CD4-positive, alpha-beta T cell treated with Interleukin-4 for 4 hours (primary cell): ENCODE data around the gene MED27.
"Not testable (repeated sequence)": the region's sequence is repeated elsewhere in the genome, so short reads cannot be mapped to it uniquely, and the experiment has no call there.

Experiments
- DNase-seq: peaks from one replicate; pipeline ENCODE4 v3.0.0-alpha.2; 2020

The MED27 gene

GRCh38 chr9:132074736-132075135 is 4.9 kb downstream of the MED27 start:
- no peak for DNase-seq

DNA sequence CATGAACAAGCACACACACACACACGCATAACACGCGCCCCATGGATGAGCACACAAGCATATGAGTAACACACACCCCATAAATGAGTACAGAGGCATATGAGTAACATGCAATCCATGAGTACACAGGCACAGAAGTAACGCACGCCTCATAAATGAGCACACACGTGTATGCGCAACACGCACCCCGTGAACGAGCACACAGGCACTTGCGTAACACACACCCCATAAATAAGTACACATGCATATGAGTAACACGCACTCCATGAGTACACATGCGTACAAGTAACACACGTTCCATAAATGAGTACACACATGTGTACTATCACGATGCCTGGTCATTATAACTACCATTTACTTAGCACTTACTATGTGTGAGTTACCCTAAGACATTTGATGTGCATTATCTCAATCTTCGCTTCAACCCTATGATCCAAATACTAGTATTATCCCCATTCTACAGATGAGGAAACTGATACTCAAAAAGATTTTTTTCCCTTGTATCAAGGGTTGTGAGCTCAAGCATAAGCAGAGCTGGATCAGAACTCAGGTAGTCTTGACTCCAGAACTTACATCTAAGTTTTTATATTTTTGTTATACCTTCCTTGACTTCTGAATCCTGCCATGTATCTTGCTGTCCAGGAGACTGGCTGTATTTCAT is 7.7 kb downstream of the MED27 start:
- no peak for DNase-seq

DNA sequence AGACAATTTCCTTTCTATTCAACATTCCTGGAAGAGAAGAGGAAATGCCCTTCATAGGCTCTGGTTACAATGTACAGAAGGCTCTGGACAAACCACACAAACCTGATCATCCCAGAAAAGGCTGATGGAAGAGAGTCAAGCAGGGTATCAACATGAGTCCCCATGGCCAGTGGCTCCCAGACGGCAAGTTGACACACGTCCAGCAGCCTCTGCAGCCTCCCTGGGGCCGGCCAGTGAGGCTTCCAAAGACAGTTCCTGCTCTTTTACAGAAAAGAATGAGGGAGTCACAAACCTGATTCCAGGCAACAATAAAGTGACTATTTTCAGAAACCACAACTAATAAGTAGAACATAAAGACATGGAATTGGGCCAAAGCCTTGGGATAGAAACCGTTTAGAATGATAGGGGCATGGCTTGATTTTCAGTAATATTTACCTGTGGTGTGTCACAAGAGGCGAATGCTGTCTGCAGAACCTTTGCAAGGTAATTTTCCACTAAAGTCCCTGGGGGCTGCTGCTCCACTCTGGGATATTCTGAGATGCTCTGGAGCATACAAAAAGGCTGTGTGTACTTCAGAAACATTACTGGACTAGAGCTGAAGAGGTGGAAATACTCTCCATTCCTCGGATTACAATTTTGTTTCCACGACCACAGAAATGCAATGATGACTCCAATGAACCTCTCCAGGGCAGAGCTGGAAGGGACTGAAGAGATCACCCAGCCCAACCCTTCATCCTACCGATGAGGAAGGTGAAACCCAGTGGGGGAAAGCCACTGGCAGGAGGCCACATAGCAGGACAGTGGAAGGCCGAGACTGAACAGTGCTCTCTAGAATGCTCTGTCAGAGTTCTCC is 10.4 kb downstream of the MED27 start:
- no peak for DNase-seq

GRCh38 chr9:132068605-132069004 is 11.1 kb downstream of the MED27 start:
- no peak for DNase-seq

DNA sequence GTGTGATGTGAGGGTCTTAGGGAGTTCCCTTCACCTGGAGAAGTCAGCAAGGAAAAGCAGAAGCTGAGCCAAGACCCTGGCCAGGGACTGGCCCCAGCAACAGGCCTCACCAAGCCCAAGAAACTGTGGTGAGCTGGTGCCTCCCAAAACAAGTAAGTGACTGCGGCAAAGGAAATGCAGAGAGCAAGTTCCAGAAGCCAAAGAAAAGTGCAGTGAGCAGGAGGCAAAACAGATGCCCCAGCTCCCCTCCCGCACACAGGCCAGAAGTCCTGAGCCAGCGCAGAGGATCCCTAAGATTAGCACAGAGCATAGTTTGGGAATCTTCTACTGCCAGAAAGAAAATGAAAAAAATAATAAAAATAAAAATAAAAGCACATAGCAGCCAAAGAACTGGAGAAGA is 13.2 kb downstream of the MED27 start:
- no peak for DNase-seq

- no peak for DNase-seq
Measured at GRCh38 chr9:132066057-132066456, 13.6 kb downstream of the MED27 start.

DNA sequence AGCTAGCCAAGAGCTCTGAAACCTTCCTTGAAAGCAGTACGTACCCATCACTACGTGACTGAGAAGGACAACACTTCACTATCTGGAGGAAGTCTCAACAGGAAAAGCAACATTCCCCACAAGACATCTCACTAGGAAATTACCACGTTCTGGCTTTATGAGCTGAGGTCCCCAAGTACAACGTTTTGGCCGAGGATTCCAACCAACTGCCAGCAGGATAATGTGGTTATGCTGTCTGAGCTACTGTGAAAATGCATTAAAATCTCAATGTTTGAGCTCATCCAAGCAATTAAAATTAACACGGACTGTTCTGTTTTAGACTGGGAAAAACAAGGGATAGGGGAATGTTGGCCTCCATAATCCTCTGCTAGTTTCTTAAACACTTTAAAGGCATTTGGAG is 16.4 kb downstream of the MED27 start:
- DNase-seq: no peak

- no peak for DNase-seq
Measured at GRCh38 chr9:132062806-132063205, 16.9 kb downstream of the MED27 start.

GRCh38 chr9:132061526-132061925 is 18.1 kb downstream of the MED27 start:
- no peak for DNase-seq

DNA sequence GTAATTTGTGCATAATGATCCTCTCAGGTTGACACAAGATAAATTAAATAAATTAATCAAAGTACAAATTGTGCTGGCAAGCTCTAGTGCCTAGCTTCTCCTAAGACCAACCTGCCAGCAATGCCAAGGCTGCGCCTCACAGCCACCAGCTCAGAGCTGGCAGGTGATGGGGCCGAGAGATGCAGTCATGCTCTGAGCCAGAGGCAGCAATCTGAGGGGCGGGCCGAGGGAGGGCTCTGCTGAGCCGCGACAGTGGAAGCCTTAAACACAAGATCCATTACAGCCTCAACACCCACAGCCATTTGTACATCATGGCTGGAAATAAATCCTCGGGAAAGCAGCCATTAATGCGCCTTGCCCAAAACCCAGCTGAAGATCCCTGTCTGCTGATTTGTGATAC is 20.3 kb downstream of the MED27 start:
- DNase-seq: no peak

- DNase-seq: not testable (repeated sequence)
Measured at GRCh38 chr9:132058226-132058625, 21.4 kb downstream of the MED27 start.

DNA sequence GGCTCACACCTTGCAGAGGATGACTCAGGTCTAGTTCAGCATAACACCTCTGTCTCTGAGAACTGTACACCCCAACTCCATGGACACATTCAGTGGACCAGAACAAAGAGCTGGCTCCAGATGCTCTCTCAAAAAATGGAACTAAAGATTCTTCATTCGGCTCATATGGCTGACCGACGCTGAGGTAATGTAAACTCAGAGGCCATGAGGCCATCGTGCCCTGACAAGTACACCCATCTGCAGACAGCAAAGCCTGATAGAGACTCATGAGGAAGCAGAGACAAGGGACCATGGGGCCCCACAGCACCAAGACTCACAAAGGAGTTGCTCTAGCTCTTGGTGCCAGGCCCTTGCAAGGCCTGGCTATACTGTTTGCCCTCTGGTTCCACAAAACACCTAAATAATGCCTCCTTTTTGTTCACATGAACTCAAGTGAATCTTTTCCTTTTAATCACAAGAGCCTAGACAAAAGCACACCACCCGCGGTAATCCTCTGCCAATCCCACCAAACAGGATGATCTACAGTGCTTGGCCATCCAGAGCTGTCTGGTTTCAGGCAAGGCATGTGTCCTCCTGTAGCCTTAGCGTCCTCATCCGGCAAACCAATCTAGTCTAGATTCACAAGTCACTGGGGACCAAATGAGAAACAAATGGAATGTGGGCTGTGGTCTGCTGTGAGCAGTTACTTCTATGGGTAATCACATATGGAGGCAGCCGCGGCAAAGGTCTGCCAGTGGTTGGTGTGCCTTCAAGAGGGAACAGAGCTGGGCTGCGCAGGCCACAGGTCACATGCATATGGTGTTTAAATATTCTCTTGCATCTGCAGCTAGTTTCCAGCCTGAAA is 22.7 kb downstream of the MED27 start:
- DNase-seq: no peak

DNA sequence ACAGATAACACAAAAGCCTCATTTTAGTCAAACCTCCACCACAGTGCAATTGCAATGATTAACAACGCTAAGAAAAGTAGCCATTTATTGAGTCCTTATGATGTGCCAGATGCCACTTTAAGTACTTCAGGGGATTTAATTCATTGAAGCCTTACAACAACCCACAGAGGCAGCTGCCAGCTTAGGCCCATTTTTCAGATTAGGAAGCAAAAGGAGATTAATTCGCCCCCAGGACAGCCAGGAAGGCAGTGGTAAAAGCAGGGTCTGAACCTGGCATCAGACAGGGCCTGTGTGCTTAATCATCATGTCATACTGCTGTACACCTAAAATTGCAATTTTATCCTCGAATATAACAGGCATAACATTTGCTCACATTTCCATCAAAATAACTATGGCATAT is 23.9 kb downstream of the MED27 start:
- DNase-seq: no peak

DNA sequence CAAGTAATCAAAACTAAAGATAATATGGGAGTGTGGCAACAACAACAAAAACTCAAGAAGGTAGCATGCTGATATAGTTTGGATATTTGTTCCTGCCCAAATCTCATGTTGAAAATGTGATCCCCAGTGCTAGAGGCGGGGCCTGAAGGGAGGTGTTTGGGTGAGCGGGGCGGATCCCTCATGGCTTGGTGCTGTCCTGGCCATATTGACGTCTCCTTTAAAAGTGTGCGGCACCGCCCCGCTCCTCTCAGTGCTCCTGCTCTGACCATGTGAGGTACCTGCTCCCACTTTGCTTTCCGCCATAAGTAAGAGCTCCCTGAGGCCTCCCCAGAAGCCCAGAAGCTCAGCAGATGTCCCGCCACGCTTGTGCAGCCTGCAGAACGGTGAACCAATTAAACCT is 25.6 kb downstream of the MED27 start:
- no peak for DNase-seq

- DNase-seq: no peak
Measured at GRCh38 chr9:132049900-132050299, 29.8 kb downstream of the MED27 start.

- no peak for DNase-seq
Measured at GRCh38 chr9:132049323-132049882, 30.3 kb downstream of the MED27 start.

- no peak for DNase-seq
Measured at GRCh38 chr9:132048201-132048600, 31.5 kb downstream of the MED27 start.

DNA sequence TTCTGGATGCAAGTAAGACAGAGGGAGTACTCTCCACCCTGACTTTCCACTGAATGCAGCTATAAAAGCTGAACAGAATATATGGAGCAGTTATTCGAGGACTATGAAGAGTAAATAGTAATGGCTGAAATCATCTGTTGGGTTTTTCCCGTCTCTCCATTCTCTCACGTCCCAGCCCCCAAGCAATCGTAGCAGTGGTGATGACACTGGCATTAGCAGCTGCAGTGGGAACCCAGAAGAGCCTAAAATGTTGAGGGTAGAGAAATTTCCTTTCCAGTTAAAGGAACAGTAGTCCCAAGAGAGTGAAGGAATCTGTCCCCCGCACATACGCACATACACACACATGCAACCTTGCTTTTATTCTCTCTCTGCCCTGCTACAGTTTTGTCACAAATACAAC is 33.2 kb downstream of the MED27 start:
- no peak for DNase-seq

DNA sequence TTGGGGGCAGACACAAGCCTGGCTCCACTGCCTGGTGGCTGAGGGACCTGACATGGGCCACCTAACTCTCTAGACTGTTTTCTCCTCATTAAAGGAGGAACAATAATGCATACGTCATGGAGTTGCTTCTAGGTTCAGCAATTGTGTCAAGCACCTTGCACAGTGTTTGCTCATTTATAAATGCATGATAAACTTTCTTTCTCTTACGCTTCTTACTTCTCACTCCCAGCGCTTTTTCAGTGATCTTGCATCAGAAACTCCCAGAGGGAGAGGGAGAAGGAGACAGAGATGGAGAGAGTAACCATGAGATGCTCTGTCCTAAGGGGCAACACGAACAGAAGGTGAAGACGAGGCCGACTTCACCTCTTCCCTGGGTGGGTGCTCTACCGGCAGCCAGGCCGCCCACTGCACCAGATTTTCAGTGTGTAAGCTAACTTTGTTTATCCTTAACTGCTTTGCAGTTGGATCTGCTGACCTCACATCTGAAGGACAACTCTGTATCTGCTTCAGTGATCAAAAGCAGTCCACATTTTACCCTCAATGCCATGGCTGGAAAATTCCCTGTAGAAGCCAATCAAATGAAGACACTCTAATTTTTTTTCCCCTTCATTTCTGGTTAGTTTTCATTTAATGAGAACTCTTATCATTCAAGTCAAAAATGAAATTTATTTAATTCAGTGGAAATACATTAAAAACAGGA is 35.3 kb downstream of the MED27 start:
- DNase-seq: no peak

GRCh38 chr9:132043708-132044107 is 36.0 kb downstream of the MED27 start:
- DNase-seq: no peak

DNA sequence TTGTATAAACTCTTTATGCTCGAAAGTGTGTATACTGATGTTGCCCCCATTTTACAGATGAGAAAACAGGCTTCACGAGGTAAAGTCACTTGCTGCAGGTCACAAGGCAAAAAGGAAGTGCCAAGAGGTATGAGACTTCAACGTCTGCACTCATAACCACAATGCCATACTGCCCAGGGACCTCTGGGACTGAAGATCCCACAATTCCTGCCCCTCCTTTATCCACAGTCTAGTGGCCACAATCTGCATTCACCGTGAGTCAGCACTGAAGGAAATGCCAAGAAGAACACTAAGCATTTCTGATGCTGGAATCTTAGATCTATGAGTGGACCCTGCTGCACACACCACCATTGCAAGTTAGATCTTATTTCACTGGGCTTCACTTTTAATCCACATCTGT is 37.3 kb downstream of the MED27 start:
- no peak for DNase-seq

GRCh38 chr9:132041798-132042197 is 37.9 kb downstream of the MED27 start:
- DNase-seq: no peak

DNA sequence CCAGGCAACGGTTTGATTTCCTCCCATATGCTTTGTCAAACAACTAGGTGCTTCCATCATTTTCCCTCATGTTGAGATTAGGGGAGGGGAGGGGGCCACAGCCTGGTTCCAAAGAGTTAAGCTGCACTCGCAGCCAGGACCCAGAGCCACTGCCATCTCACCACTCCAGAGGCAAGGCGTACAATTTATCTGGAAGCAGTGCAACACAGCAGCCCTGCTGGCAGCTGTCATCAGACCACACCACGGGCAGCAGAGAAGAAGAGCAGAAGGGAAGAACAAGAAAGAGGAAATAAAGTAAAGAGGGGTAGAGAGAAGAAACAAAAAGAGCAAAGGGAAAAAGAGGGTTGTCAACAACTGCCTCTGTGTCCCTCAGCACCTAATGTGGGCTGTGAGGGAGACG is 38.9 kb downstream of the MED27 start:
- DNase-seq: no peak
